ENCODE results near the gene WDR88. TPM values are rescaled to one million over a fixed set of nuclear protein-coding genes. Genes with fewer than 3 reads are reported as not detected.

Gene WDR88
- total RNA-seq, 1 donor from 2014 or later = not detected

- intact Hi-C loops (cut with micrococcal nuclease) = no loop called here
Observed at GRCh38 chr19:33195645-33196347, 63.9 kb downstream of the WDR88 start.

- intact Hi-C loops (cut with micrococcal nuclease) = no loop called here
Observed at GRCh38 chr19:33196446-33197193, 64.7 kb downstream of the WDR88 start.

DNA sequence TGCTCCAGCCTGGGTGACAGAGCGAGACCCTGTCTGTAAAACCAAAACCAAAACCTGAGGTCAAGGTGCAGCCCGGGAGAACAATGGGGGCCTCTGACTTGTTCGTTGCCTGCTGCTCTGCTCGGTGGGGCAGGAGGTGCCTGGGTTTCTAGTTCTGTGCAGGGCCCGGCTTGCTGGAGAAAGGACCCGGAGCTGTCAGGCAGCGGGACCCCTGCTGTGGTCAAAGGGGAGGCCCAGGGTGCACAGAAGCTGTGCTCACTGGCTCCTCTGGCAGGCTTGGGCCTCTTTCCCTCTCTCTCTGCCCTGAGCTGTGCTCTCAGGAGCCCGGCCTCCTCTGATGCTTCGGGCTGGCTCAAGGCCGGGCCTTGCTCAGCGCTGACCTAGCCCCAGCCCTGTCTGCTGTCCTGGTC, 65.7 kb downstream of the WDR88 start:
- intact Hi-C loops (cut with micrococcal nuclease) = no loop called here

- intact Hi-C loops (cut with micrococcal nuclease) = no loop called here
Observed at GRCh38 chr19:33198169-33198568, 66.3 kb downstream of the WDR88 start.

DNA sequence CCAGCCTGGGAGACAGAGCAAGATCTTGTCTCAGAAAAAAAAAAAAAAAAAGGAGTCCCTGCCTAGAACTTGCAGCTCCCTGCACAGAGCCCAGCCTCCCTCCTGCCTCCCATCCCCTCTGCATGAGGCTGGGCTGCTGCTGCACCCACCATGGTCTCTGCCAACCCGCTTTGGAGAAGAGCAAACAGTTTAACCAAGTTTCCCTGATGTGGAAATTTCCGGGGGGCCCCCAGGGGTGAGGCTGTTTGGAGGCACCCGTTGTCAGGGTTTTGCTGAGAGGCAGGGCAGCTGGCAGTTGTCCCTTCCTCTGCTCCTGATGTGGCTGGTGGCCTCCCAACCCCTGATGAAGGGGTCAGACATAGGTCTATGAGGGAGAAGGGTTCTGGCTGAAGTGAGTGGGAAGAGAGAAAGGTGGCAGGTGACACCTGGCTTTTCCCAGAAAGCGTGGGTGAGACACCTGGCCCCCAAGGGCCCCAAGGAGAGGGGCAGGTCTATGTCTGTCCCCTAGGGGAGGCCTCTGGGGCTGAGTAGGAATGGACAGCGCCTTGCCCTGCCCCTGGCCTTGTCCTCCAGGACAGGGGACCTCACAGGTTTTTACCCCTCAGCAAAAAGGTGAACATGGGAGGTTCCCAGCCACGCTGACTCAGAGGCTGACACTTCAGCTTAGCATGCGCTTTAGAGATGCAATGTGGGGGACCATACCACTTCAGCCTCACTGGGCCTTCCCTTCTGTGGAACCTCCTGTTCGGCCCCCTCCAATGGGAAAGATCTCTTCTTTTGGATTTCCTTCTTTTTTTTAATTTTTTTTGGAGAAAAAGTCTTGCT, 67.7 kb downstream of the WDR88 start:
- intact Hi-C loops (cut with micrococcal nuclease) = no loop called here

DNA sequence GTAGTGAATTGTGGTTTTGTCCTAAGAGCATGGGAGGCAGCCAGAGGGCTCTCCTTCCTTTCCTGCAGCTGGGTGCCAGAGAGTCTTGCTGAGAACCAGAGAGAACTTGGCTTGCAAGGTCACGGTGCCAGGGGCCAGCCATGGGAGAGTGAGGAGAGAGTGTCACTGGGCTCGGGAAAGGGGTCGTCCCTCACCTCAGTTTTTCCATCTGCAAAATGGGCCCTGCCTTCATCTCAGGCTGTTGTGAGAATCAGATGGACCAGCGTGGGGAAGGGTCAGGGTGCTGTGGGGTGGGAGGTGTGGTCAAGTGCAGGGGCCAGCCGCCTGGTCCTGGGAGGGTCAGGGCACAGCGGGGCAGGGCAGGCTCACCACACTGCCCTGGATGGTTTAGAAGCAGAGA, 69.6 kb downstream of the WDR88 start:
- intact Hi-C loops (cut with micrococcal nuclease) = no loop called here

- intact Hi-C loops (cut with micrococcal nuclease) = no loop called here
Observed at GRCh38 chr19:33201886-33202545, 70.1 kb downstream of the WDR88 start.

- intact Hi-C loops (cut with micrococcal nuclease) = no loop called here
Observed at GRCh38 chr19:33202546-33203507, 70.9 kb downstream of the WDR88 start.

DNA sequence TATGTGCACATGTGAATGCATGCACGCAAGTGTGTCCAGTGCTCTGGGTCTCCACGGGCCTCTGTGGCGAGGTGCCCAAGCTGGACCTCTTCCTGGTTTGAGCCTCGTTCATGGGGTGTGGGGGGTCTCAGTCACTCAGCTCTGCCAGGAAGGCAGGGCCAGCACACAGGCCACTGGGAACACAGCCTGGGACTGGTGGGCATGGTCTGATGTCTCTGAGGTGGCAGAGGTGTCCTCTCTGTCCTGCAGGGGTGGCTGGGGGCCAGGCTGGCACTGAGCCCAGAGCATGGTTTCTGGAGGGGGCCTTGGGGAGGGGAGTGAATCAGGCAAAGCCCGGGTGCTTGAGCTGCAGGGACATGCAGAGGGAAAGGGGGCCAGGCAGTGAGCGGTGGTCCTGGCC, 71.6 kb downstream of the WDR88 start:
- intact Hi-C loops (cut with micrococcal nuclease) = no loop called here

DNA sequence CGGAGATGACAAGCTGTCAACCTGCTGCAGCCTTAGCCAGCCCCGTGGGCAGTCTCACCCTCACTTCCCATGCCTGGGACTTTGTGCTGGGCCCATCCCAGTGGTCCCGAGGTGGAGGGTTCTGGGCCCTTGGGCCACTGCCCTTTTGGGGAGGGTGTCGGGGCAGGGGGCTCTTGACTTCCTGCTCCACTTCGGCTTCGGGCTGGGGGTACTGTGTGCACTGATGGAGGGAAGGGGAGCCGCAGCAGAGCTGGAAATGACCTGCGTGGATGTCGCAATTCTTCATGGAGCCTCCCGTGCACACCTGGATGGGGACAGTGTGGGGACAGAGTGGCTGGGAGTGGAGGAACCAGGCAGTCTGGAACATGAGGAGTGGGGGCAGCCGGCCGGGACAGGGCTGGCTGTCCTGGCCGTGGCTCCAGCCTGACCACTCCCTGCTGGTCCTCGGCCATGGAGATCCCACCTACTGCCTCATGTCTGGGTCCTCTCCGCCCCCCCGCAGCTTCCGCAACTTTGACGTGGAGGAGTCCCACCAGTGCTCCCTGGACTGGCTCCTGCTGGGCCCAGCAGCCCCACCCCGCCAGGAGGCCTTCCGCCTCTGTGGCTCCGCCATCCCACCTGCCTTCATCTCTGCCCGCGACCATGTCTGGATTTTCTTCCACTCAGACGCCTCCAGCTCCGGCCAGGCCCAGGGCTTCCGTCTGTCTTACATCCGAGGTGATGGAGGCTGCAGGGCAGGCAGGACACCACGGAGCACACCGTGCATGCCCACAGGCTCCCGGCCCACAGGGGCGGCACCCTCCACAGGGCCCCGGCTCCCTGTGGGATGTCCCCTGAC, 72.4 kb downstream of the WDR88 start:
- intact Hi-C loops (cut with micrococcal nuclease) = no loop called here

GRCh38 chr19:33205110-33205509, 73.2 kb downstream of the WDR88 start:
- intact Hi-C loops (cut with micrococcal nuclease) = no loop called here

DNA sequence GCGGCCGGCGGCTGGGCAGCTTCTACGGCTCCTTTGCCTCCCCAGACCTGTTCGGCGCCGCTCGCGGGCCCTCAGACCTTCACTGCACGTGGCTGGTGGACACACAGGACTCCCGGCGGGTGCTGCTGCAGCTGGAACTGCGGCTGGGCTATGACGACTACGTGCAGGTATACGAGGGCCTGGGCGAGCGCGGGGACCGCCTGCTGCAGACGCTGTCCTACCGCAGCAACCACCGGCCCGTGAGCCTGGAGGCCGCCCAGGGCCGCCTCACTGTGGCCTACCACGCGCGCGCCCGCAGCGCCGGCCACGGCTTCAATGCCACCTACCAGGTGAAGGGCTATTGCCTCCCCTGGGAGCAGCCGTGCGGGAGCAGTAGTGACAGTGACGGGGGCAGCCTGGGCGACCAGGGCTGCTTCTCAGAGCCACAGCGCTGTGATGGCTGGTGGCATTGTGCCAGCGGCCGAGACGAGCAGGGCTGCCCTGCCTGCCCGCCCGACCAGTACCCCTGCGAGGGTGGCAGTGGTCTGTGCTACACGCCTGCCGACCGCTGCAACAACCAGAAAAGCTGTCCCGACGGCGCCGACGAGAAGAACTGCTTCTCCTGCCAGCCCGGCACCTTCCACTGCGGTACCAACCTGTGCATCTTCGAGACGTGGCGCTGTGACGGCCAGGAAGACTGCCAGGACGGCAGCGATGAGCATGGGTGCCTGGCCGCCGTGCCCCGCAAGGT, 73.8 kb downstream of the WDR88 start:
- intact Hi-C loops (cut with micrococcal nuclease) = no loop called here

DNA sequence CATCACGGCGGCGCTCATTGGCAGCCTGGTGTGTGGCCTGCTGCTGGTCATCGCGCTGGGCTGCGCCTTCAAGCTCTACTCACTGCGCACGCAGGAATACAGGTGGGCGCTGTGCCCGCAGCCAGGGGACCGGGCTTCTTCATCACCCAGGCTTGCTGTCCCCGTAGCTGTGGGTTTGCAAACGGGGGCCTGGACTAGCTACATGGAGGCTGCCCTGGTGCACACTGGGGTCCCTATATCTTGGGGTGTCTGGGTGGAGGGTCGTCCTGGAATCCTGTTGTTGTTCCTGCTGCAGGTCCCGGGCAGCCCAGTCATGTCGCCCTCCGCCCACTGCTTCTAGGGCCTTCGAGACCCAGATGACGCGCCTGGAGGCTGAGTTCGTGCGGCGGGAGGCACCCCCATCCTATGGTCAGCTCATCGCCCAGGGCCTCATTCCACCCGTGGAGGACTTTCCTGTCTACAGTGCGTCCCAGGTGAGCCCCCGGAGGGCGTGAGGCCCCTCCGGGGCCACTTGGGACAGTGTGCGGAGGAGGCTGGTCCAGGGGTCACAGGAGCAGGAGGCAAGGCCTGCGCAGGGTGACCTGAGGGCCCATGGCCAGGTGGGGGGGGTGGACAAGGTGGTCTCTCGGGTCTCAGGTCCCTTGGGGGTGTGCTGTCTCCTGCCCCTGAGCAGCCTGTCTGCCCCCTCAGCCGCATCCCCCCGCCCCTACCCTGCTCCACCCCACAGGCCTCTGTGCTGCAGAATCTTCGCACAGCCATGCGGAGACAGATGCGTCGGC, 74.5 kb downstream of the WDR88 start:
- intact Hi-C loops (cut with micrococcal nuclease) = no loop called here

- intact Hi-C loops (cut with micrococcal nuclease) = no loop called here
Observed at GRCh38 chr19:33207040-33207620, 75.2 kb downstream of the WDR88 start.

DNA sequence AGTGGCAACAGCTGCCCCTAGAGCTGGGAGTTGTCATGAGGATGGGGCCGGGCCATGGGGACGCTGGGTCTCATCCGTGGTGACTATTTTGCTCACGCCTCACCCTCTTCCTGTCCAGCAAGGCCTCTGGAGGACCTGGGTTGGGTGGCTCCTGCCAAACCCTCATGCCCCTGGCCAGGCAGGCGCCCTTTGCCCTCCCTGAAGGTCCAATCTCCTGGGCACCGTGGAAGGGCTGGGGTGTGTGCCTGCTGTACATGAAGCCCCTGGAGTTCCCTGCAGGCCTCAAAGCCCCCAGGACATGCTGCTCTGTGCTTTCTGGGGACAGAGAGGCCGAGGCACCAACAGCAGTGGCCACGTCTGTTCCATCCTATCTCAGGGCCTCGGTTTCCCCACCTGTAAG, 76.0 kb downstream of the WDR88 start:
- intact Hi-C loops (cut with micrococcal nuclease) = no loop called here

DNA sequence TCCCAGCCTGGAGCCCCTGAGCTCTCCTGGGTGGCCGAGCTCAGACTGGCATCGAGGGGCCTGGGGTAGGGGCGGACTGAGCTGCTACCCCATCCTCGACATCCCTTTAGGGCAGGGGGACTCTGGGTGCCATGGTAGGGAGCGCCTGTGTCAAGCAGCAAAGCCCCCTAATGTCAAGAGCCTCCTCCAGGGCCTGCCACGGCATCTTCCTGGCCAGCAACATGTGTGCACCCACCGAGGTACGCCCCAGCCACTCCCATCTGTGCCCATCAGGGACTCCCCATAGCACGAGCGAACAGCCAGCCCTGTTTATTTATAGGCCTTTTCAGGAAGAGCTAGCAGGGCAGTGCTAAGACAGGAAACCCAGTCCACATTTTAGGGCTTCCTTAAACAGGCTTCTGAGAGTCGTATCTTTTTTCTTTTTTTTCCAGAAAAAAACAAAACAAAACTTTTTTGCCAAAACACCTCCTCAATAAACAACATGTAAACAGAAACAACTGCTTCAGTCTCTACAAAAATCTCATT, 76.5 kb downstream of the WDR88 start:
- intact Hi-C loops (cut with micrococcal nuclease) = no loop called here

All from T-helper 1 cell treated with Interleukin-12 subunit alpha and Interleukin-12 subunit beta and Interleukin-4 antibody, amounts not matched to agents 30 ng/mL and 1 ng/mL, for 36 hours (primary cell).